GM21576 (cell line): ENCODE data around the gene NFKBIB.

Experiments
- ATAC-seq: cut with Tn5 transposase; IDR thresholded peaks from one replicate; pipeline ENCODE4 v1.9.1; 2021; ENCODE audit warnings: mild to moderate bottlenecking, moderate library complexity; ENCODE audit not compliant: unreplicated experiment

Gene NFKBIB

DNA sequence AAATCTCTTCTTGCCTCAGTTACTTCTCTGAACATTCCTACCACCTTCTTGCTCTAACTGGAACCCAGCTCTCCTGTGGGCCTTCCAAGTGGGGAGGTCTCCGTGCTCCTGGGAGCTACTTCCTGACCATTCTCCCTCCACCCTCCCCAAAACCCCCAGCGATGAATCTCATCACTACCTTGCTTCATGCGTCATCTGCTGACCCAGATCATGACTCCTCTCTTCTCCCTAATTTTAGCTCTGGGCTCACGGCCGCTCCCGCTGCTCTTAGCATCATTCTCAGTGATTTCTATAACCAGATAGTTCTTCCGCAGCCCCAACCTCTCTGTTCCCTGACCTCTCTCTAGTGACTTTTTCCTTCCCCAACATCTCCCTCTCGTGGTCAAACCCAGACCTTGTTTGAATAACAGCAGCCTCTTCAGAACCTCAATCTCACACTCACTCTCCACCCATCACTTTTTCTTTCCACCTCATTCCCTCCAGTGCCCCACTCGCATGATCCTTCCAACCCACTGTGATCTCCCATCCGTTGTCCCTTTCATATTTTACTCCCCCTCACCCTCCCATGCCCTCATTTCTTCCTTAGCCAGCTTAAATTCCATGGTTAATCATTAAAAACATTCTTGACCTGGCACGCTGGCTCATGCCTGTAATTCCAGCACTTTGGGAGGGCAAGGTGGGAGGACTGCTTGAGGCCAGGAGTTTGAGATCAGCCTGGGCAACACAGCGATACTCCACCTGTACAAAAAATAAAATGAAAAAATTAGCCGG is 52.8 kb downstream of the NFKBIB start:
- ATAC-seq, result no peak

DNA sequence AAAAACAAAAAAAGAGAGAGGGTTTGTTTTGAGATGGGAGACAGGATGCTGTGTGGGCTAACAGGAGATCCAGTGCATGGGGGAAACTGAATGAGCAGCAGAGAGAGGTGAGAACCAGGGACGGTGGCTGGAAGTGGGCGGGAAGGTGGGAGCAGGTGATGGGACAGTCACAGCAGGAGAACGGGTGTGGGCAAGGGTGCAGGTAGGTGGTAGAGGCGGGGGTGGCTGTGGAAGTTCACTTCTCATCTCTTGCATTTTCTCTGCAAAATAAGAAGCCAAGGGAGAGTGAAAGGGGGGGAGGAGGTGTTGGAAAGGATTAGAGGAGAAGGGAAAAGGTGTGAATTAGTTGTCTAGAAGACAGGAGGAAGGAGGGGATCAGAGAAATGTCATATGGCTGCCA is 53.9 kb downstream of the NFKBIB start:
- ATAC-seq, result no peak

- ATAC-seq, result no peak
Measured at GRCh38 chr19:38956264-38956663, 56.5 kb downstream of the NFKBIB start.

DNA sequence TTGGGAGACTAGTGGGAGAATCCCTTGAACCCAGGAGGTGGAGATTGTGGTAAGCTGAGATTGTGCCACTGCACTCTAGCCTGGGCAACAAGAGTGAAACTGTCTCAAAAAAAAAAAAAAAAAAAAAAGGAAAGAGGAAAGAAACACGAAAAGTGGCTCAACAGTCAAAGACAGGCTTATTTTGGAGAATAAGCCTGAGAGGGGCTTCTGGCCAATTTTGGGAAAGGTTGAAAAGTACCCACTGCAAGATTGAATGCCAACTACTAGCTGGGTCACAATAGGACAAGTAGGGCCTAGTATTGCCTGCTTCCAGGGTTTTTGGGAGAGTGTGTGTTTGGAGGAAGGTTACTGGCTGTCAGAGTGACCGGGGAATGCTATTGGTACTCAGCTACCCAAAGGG is 58.5 kb downstream of the NFKBIB start:
- ATAC-seq, result no peak
